Hematopoietic multipotent progenitor cell treated with erythropoietin and hydrocortisone succinate and interleukin-3 and kit ligand, for 4 days (in vitro differentiated cells): ENCODE measurements around the gene CCND1.

Experiments used
- DNase-seq: peaks from one replicate; pipeline ENCODE4 v3.0.0-alpha.2; 2015

Gene CCND1

GRCh38 chr11:69641681-69642548 is 959 bp downstream of the CCND1 start:
- DNase-seq, result peak; percentile 24

GRCh38 chr11:69642549-69642912 is 1.6 kb downstream of the CCND1 start:
- DNase-seq, result peak; percentile 43

DNA sequence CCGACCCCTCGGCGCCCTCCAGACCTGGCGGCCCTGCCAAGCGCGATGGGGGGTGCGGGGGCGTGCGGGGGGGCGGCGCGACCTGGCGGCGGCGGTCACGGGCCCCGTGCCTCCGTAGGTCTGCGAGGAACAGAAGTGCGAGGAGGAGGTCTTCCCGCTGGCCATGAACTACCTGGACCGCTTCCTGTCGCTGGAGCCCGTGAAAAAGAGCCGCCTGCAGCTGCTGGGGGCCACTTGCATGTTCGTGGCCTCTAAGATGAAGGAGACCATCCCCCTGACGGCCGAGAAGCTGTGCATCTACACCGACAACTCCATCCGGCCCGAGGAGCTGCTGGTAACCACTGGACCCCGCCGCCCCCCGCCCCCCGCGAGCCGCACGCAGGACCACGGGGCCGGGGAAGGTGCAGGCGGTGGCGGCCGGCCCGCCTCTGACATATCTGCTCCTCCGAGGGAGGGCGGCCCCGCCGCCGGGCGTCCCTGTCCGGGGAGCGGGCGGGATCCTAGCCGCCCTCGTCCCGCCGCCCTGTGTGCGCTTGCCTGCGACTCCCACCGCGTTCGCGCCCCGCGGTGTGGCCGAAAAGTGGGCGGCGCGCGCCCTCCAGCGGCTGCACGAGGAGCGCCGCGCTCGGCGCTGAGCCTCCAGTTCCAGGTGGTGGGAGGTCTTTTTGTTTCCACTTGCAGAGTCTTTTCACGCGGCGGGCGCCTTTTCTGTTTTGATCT is 2.1 kb downstream of the CCND1 start:
- DNase-seq, result peak; percentile 89

DNA sequence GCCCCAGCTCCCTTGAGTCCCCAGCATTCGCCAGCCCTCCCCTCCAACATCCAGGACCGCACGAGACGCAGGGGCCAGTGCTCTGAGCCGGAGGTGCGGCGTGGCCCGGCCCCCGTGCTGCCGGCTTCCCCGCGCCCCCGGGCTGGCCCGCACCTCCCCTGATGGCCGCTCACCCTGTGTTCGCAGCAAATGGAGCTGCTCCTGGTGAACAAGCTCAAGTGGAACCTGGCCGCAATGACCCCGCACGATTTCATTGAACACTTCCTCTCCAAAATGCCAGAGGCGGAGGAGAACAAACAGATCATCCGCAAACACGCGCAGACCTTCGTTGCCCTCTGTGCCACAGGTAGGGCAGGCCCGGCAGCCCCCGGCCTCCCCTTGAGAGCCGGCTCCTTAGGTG is 2.7 kb downstream of the CCND1 start:
- DNase-seq, result no peak

DNA sequence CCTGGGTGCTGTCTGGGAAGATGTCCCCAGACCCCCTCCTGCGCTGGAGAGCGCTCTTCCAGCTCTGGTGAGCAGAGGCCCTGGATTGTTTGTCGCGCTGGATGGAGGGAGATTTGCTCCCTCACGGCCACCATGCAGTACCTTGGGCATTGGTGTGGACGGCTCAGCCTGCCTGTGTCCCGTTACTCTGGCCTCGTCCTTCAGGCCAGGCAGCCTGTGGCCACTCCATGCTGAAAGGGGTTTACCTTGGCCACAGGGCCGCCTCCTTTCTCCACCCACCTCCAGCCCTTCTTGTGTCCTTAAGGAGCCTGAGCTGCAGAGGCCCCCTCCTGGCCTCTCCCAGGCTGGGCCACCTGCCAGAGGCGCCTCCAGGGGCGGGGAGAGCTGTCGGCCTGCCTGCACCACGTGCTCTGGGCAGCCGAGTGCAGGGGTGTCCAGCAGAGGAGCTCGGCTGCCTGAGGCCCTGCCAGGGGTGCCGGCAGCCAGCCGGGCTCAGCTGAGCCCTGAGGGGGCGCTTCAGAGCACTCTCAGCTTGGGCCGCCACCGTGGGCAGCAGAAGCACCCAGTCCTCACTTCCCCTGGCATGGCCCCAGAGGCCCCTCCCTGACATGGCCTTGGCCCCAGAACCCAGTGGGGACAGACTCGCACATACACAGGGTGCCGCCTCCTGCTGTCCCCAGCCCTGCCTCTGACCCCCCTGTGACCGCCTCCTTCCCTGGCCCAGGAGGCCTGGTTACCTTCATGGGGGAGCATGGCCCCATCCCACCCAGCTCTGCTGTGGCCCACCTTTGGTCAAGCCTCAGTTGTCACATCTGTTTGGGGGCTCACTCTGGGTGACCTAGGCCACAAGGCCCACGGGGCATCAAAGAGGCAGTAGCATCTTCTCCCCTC is 3.4 kb downstream of the CCND1 start:
- DNase-seq, result peak; percentile 61

DNA sequence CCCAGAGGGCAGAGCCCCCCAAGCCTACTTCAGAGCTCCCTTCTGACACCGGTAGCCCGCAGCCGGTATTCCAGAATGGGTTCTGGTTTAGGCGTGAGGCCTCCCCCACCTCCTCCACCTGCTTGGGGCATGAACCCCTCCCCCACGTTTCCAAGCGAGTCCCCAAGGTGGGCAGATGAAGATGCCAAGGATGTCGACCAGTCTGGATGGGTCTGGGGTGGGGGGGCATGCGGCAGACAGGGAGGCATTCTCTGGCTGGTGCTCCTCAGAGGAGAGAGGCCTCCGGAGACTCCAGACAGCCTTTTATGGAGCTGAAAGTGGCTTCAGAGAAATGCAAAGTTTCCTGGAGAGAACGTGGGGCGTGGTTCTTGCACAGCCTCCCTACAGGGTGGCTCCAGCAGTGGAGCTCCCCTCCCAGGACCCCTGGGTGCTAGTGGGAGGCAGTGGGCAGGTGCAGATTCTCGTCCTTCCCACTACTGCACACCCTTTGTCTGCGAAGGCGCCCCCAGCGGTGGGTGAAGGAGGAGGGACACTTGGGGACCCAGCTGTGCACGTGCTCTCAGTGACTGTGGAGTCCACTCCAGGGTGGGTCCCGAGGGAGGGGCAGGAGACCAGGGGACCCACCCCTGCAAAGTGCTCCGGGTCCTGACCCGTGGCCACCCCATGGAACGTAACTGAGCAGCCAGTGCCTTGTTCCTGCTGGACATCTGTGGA is 4.2 kb downstream of the CCND1 start:
- no peak for DNase-seq

DNA sequence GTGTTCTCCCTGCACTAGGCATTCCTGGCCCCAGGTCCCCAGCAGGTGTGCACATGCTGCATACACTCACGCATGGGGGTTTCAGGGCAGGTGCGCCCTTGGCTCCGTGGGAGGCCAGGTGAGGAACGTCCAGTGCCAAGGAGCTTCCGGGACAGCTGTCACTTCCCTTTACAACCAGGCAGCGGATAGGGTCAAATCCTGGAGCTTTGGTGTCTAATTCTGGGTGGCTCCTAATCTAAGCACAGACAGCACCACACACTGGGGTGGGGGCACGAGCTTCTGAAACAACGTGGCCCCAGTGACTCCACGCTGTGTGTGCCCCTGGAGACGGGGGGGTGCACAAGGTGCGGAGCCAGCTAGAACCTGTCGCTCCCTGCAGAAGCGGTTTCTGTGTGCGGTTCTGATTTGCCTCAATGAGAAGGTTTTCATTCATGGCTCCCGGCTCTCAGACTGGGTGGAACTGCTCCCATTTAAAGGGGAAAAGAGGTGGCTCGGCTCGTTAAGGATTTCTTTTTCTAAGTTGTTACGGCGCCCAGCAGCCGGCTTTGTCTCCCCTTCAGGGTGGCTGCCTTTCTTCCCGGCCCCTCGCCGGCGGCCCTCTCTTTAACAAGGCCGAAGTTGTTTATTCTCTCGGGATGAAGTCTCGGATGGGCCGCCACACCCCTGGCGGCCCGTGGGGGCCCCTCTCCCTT is 5.0 kb downstream of the CCND1 start:
- no peak for DNase-seq

DNA sequence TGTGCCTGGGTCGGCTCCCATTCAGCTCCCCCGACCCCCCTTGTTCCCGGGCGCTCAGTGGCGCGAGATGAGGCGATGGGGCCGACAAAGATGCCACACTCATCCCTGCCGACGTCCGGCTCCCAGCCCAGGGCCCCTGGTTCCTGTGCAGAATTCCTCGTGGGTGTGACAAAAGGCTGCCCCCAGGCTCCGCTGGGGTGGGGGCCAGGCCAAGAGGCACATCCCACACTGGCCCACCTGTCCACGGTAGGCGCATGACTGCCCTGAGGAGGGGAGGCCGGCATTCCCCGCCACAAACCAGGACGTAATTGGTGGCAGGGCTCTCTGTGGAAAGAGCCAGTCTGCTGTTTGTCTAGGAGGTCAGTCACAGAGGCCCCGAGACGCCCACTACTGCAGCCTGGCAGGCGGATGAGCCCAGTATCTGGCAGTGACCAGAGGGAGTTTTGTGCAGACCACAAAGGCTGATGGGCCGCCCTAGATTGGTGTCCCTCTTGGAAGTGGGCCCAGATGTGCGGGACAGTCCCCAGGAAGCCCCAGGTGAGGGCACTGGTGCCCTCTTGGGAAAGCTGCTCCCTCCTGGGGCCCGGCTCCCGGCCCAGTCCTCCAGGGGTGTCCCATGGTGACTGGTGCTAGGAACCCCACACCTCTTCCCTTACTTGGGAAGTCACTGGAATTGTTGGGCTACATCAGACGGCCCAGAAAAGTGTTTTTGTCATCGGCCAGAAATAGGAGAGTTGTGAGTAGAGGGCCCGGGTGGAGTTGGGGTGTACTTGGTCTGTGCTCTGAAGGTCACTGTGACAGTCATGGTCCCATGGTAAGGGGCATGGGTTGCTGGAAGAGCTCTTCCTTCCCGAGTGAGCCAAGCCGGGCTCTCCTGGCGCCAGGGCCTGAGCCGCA is 5.8 kb downstream of the CCND1 start:
- DNase-seq, result no peak

DNA sequence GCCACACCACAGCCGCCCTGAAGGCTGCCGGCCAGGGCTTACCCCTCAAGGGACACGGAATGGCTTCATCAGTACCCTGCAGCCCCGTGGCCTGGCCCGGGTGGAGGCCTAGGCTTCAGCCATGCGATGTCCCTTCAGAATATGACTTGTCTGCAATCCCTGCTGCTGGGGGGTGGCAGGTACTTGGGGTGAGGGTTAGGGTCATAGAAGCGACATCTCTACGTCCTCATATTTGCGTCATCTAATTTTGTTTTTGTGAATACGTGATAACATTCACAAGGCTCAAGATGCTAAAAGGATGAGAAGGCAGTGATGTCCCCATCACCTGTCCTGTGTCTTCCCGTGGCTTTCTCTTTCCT is 6.4 kb downstream of the CCND1 start:
- DNase-seq, result no peak

- no peak for DNase-seq
These were observed 7.0 kb downstream of the CCND1 start for GRCh38 chr11:69647761-69648497.

DNA sequence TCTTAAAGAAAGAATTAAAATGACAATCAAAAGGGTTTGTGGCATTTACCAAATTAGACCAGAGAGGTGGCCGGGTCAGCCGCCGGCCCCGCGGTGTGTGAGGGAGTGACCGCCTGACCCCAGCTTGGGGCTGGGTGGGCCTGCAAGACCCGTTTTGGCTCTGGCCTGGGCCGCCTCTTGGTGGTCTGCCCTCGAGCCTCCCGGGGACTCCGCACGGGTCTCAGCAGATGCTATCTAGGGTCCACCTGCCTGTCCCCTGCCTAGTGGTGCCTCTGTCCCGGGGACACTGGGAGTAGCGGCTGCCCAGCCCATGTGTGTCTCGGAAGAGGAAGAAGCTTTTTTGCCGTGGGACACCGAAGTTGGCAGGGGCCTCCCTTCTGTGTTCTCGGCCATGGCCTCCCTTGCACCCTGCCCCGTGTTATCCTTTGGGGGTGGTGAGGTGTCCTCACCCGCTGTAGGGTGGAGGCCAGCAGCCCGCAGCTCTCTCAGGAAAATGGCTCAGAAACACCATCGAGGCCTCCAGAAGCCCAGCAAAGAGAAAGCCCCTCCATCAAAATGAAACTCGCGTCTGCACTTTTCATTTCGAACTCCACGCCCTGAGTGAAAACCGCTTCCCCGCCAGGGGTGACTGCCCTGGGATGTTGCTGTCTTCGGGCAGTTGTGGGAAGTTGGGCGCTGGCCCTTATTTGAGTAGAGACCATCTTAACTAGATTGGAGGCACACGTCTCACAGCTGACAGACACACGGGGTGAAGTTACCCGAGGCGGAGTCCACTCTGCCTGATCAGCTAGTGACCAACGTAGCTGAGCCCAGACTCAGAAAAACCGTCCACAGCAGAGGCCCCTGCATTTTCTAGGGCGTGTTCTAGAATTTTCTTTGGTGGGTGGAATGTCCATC is 8.0 kb downstream of the CCND1 start:
- no peak for DNase-seq

DNA sequence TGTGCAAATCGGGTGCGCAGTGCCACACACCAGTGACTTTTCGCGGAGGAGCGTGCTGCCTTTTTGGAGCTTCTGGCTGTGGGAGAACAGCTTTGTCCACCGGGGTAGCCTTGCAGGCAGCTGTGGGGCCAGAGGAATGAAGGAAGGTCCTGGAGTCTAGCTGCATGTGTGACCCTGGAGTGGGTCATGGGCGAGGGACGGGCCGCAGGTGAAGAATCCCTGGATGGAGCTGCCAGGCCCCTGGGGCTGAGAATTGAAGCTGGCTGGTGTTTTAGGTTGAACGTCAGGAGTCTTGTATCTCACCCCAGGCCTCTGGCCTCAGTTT is 8.6 kb downstream of the CCND1 start:
- DNase-seq, result no peak

- DNase-seq, result no peak
These were observed 9.3 kb downstream of the CCND1 start for GRCh38 chr11:69650081-69650831.

GRCh38 chr11:69650832-69651344 is 9.9 kb downstream of the CCND1 start:
- DNase-seq, result no peak

- no peak for DNase-seq
These were observed 11.1 kb downstream of the CCND1 start for GRCh38 chr11:69651834-69652620.

- DNase-seq, result no peak
These were observed 12.0 kb downstream of the CCND1 start for GRCh38 chr11:69652999-69653398.

GRCh38 chr11:69653406-69653960 is 12.5 kb downstream of the CCND1 start:
- DNase-seq, result no peak
